Neural progenitor cell (in vitro differentiated cells): ENCODE data around the gene ALDH8A1. TPM values are rescaled to one million over a fixed set of nuclear protein-coding genes. Genes with fewer than 3 reads are reported as not detected.

ENCODE experiments used
- DNase-seq: peaks from one replicate; pipeline ENCODE4 v3.0.0-alpha.2; 2016; ENCODE audit warnings: low spot score
- H2AFZ ChIP-seq: fragments of 200-600 bp; sonication (generic); replicated peaks from 2 replicates; pipeline ENCODE4 v1.6.1; 2016; ENCODE audit warnings: antibody characterized with exemption
- H3F3A ChIP-seq: fragments of 200-600 bp; sonication (generic); 2 replicates; pipeline ENCODE4 v1.6.1; 2016; ENCODE audit warnings: antibody characterized with exemption, low read depth
- H3K27ac ChIP-seq: fragments of 200-600 bp; sonication (generic); 2 replicates; pipeline ENCODE4 v1.5.1; 2016; ENCODE audit warnings: mild to moderate bottlenecking
- H3K27me3 ChIP-seq: fragments of 200-600 bp; sonication (generic); 2 replicates; pipeline ENCODE4 v1.6.1; 2016; ENCODE audit warnings: mild to moderate bottlenecking, moderate library complexity
- H3K36me3 ChIP-seq: fragments of 200-600 bp; sonication (generic); 2 replicates; pipeline ENCODE4 v1.5.1; 2016
- H3K4me1 ChIP-seq: fragments of 200-600 bp; sonication (generic); 2 replicates; pipeline ENCODE4 v1.6.1; 2016; ENCODE audit warnings: mixed run types
- H3K4me2 ChIP-seq: fragments of 200-600 bp; sonication (generic); 2 replicates; pipeline ENCODE4 v1.6.1; 2016
- H3K4me3 ChIP-seq: fragments of 200-600 bp; sonication (generic); 2 replicates; pipeline ENCODE4 v1.5.1; 2016
- H3K79me2 ChIP-seq: fragments of 200-600 bp; sonication (generic); 2 replicates; pipeline ENCODE4 v1.6.1; 2016; ENCODE audit warnings: low read depth
- H3K9ac ChIP-seq: fragments of 200-600 bp; sonication (generic); 2 replicates; pipeline ENCODE4 v1.6.1; 2016
- H3K9me3 ChIP-seq: fragments of 200-600 bp; sonication (generic); 2 replicates; pipeline ENCODE4 v1.5.1; 2016; ENCODE audit warnings: low read depth
- H4K20me1 ChIP-seq: fragments of 200-600 bp; sonication (generic); 2 replicates; pipeline ENCODE4 v1.6.1; 2016; ENCODE audit warnings: low read depth
- H3K27ac Mint-ChIP-seq: 3 replicates; pipeline ENCODE4 v1.8.0; 2021; ENCODE audit warnings: mixed read lengths
- H3K27me3 Mint-ChIP-seq: 2 replicates; pipeline ENCODE4 v1.8.0; 2022; ENCODE audit warnings: low read depth, mild to moderate bottlenecking, inconsistent platforms, moderate library complexity, mixed read lengths; ENCODE audit not compliant: insufficient read depth
- H3K36me3 Mint-ChIP-seq: 3 replicates; pipeline ENCODE4 v1.8.0; 2021; ENCODE audit warnings: mixed read lengths
- H3K4me1 Mint-ChIP-seq: 3 replicates; pipeline ENCODE4 v1.8.0; 2021; ENCODE audit warnings: mixed read lengths
- H3K4me3 Mint-ChIP-seq: 3 replicates; pipeline ENCODE4 v1.8.0; 2021; ENCODE audit warnings: mild to moderate bottlenecking, moderate library complexity, mixed read lengths
- H3K9me3 Mint-ChIP-seq: 3 replicates; pipeline ENCODE4 v1.8.0; 2020; ENCODE audit warnings: mixed read lengths
- EZH2 ChIP-seq: fragments of 200-600 bp; sonication (generic); IDR thresholded peaks from 2 replicates; pipeline ENCODE4 v1.6.1; 2017; ENCODE audit warnings: antibody characterized with exemption, mild to moderate bottlenecking, moderate library complexity
- EZH2phosphoT487 ChIP-seq: fragments of 200-600 bp; sonication (generic); IDR thresholded peaks from 2 replicates; pipeline ENCODE4 v1.6.1; 2017; ENCODE audit warnings: antibody characterized with exemption
- microRNA-seq: library from miRNA; unstranded; fragments of <30 nt; microRNA quantifications from one replicate; pipeline ENCODE4, GENCODE V29; 2016
- total RNA-seq: library from RNA; depleted of rRNA; stranded (reverse); fragments of >200 nt; gene quantifications from 2 replicates; pipeline ENCODE4 v1.2.3, GENCODE V29; 2015; ENCODE audit warnings: low replicate concordance
- TF ChIP-seq, protein P1 (sequence below): fragments of 200-600 bp; sonication (generic); IDR thresholded peaks from 2 replicates; pipeline ENCODE4 v1.5.1; 2017; ENCODE audit warnings: antibody characterized with exemption, mild to moderate bottlenecking

ALDH8A1 gene
- total RNA-seq, 1 donor from 2014 or later = not detected

DNA sequence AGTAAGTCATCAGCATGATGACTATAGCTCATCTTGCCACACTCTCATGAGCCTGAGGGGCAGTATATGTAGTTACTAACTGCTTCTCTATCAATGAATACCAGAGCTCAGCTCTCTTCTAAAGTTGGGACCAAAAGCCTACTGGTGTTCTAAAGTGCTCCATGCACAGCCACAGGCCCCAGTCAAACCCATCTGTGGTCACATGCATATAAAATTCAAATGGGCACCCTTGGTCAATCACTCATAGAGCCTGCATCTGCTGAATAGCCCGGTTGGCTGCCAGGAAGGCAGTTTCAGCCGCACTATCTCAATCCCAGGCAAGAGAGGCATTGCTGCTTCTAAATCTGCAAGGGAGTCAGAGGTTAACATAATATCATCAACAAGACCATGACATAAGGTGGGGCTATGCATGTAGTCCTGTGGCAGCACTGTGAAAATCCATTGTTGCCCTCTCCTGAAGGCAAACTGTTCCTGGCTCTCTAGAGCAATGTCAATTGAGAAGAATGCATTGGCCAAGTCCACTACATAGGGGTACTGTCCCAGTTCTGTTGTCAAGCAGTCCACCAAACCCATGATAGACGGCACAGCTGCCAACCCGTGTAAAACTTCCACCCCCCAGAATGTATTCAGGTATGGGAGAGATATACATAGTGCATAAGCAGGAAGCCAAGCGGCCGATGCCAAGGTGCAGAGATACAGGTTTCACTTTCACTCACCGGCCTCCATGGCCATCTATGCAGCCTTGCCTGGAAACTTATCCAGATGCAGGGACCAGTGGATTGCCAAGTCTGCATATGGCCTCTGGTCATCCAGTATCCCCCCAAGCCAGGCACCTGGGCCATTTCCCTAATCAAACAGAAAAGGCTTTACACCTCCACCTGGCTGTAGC, 76.2 kb downstream of the ALDH8A1 start:
- H3K4me2 ChIP-seq = no peak overlapping the region
- Mint-ChIP-seq H3K9me3 (peaks cover 24% of the 10 kb centered on the region), H3K4me3 (no peak overlapping the region), H3K27ac (no peak overlapping the region), H3K36me3 (no peaks in the 10 kb centered on the region), H3K27me3 (peaks cover 7% of the 10 kb centered on the region), H3K4me1 (no peaks in the 10 kb centered on the region)
- H3K27ac ChIP-seq = no peak overlapping the region
- no peaks in the 10 kb centered on the region for H4K20me1 ChIP-seq
- no peak overlapping the region for H3K9ac ChIP-seq
- no peaks in the 10 kb centered on the region for H3K9me3 ChIP-seq
- no peaks in the 10 kb centered on the region for H3K36me3 ChIP-seq
- no peak overlapping the region for H2AFZ ChIP-seq
- no peaks in the 10 kb centered on the region for H3K79me2 ChIP-seq
- H3K4me3 ChIP-seq = no peak overlapping the region
- H3K4me1 ChIP-seq = no peaks in the 10 kb centered on the region
- TF ChIP-seq, protein P1, sequence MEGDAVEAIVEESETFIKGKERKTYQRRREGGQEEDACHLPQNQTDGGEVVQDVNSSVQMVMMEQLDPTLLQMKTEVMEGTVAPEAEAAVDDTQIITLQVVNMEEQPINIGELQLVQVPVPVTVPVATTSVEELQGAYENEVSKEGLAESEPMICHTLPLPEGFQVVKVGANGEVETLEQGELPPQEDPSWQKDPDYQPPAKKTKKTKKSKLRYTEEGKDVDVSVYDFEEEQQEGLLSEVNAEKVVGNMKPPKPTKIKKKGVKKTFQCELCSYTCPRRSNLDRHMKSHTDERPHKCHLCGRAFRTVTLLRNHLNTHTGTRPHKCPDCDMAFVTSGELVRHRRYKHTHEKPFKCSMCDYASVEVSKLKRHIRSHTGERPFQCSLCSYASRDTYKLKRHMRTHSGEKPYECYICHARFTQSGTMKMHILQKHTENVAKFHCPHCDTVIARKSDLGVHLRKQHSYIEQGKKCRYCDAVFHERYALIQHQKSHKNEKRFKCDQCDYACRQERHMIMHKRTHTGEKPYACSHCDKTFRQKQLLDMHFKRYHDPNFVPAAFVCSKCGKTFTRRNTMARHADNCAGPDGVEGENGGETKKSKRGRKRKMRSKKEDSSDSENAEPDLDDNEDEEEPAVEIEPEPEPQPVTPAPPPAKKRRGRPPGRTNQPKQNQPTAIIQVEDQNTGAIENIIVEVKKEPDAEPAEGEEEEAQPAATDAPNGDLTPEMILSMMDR = no peak
- TF ChIP-seq EZH2phosphoT487 (no peak), EZH2 (no peak)
- no peak for DNase-seq
- no peaks in the 10 kb centered on the region for H3F3A ChIP-seq
- H3K27me3 ChIP-seq = no peaks in the 10 kb centered on the region

DNA sequence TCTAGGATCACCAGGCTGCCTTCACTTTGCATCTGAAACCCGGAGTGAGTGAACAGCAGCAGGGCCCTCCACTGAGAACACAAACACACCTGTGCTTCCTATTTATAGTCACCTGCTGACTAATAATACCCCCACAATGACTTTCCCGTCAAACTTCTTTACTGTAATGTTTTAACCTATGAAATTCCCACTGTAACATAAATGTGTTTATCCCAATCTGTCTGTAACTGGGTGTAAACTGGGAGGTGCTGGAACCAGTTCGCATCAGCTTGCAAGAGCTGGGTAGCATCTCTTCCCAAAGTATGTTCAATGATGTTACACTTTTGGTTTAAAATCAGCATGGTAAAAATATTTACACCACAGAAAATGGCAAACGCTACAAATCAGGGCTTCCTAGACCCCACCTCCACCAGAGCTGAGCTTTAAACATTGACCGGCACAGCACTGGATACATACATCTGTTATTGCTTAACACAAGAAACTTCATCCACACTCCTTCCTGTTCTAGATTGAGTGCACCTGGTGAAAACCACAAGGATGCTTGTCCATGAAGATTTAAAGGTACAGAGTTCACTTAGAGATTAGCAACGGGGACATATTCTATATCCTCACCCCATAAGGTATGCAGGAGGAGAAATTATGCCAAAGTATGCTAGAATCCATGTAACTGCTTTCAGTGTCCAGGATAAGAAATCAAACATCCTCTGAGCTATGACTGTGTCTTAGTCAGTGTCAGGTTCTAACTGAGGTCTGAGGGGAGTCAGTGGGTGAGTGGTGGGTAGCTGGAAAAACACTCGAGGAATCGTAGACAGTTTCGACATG, 79.0 kb downstream of the ALDH8A1 start:
- Mint-ChIP-seq H3K27ac (no peak overlapping the region), H3K9me3 (peaks cover 22% of the 10 kb centered on the region), H3K4me1 (no peaks in the 10 kb centered on the region), H3K4me3 (no peak overlapping the region), H3K36me3 (no peaks in the 10 kb centered on the region), H3K27me3 (peaks cover 9% of the 10 kb centered on the region)
- no peaks in the 10 kb centered on the region for H3K36me3 ChIP-seq
- H3K4me3 ChIP-seq = no peak overlapping the region
- no peak overlapping the region for H3K4me2 ChIP-seq
- no peak overlapping the region for H3K27ac ChIP-seq
- no peaks in the 10 kb centered on the region for H3K4me1 ChIP-seq
- no peak overlapping the region for H2AFZ ChIP-seq
- DNase-seq = no peak
- TF ChIP-seq, protein P1 = no peak
- TF ChIP-seq EZH2phosphoT487 = no peak
- TF ChIP-seq EZH2 = no peak
- no peak overlapping the region for H3K9ac ChIP-seq
- H3K27me3 ChIP-seq = no peaks in the 10 kb centered on the region
- no peaks in the 10 kb centered on the region for H4K20me1 ChIP-seq
- no peaks in the 10 kb centered on the region for H3F3A ChIP-seq
- no peaks in the 10 kb centered on the region for H3K79me2 ChIP-seq
- H3K9me3 ChIP-seq = no peaks in the 10 kb centered on the region

DNA sequence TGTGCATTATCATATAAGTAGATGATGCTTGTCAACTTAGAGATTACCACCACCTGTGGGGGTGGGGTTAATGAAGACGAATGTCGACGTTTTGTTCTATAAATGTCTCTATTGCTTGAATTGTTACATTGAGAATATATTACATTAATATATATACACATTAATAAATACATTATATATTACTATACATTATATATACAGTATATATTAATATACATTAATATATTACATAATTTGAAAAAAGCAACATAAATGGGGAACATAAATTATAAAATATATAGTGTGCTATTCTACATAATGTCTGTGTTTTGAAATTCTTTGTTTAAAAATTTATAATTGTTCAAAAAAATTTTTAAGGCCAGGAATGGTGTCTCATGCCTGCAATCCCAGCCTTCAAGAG, 81.1 kb downstream of the ALDH8A1 start:
- H3F3A ChIP-seq = no peaks in the 10 kb centered on the region
- Mint-ChIP-seq H3K4me3 (no peak overlapping the region), H3K9me3 (peaks cover 9% of the 10 kb centered on the region), H3K27me3 (peaks cover 7% of the 10 kb centered on the region), H3K36me3 (no peaks in the 10 kb centered on the region), H3K27ac (no peak overlapping the region), H3K4me1 (no peaks in the 10 kb centered on the region)
- H3K4me3 ChIP-seq = no peak overlapping the region
- H3K9me3 ChIP-seq = no peaks in the 10 kb centered on the region
- H3K9ac ChIP-seq = no peak overlapping the region
- TF ChIP-seq EZH2phosphoT487 (no peak), EZH2 (no peak)
- TF ChIP-seq, protein P1 = no peak
- H3K36me3 ChIP-seq = no peaks in the 10 kb centered on the region
- H3K79me2 ChIP-seq = no peaks in the 10 kb centered on the region
- no peak for DNase-seq
- no peaks in the 10 kb centered on the region for H3K27me3 ChIP-seq
- H3K27ac ChIP-seq = no peak overlapping the region
- no peak overlapping the region for H3K4me2 ChIP-seq
- no peaks in the 10 kb centered on the region for H3K4me1 ChIP-seq
- H2AFZ ChIP-seq = no peak overlapping the region
- H4K20me1 ChIP-seq = no peaks in the 10 kb centered on the region

Small RNAs within 50 kb of the gene (microRNA-seq; reads per million reads assigned to microRNA genes)
- not detected for gene MIR3662

Other genes with a start within 250 kb of the ALDH8A1 start
- 149 and 215 TPM in 2 replicates for gene HBS1L, start 104.7 kb upstream of the ALDH8A1 start, total RNA-seq
- gene MYB, start 231.2 kb upstream of the ALDH8A1 start, total RNA-seq = 3.0 and 3.3 TPM in 2 replicates